ENCODE results near the gene PDXP.
A peak's percentile ranks its signal among the peaks of the same experiment; 100 is the strongest.

PDXP gene

DNA sequence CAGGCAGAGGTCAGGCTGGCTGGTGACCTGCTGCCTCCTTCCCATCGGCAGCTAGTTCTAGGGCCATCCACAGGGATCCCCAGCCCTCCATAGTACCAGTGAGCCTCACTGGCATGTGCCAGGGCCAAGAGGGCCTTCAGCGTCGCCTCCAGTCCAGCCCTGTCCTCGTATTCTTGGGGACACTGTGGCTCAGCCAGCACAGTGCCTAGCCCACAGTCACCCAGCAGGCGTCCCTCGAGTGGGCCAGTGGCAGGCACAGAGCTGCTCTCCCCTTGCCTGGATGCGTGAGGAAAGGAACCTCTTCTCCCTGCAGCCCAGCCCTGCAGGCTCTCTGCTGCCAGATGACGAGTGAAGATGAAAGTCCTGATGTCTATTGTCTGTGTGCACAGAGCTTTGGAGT lies 29.7 kb upstream of the PDXP start:
- no peak for DNase-seq (ENCODE audit: low read depth in 2 of 2)

DNA sequence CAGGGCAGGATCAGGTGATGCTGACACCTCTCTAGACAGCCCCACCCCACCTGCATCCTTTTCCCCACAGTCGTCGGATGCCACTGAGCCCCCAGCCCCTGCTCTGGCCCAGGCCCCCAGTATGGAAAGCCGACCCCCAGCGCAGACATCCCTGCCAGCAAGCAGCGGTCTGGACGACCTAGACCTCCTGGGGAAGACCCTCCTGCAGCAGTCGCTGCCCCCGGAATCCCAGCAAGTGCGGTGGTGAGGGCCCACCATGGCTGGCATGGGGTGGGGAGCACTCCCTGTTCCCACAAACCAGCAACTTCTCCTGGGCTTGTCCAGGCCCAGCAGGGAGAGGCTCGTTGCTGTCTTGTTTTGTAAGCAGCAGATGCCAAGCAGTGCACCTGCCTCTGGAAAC lies 28.6 kb upstream of the PDXP start:
- DNase-seq (ENCODE audit: low read depth in 2 of 2), result no peak

DNA sequence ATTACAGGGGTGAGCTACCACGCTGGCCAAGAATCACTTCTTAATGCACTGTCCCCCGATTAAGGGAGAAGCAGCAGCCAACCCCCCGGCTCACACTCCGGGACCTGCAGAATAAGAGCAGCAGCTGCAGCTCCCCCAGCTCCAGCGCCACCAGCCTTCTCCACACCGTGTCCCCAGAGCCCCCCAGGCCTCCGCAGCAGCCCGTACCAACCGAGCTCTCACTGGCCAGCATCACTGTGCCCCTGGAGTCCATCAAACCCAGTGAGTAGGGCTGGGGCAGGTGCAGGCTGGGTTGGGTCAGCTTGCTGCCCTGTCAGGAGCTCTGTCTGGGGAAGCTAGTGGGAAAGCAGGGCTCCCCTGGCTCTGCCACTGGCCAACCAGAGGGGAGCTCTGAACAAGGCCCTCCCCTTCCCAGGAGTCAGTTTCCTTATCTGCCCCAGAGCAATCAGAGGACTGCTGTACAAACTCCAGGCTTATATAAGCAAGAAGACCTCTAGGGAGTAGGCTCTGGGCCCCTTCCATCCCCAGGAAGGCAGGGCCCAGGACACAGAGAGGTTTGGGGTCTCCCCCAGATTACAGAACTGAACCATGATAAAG lies 27.6 kb upstream of the PDXP start:
- no peak for DNase-seq (ENCODE audit: low read depth in 2 of 2)

DNA sequence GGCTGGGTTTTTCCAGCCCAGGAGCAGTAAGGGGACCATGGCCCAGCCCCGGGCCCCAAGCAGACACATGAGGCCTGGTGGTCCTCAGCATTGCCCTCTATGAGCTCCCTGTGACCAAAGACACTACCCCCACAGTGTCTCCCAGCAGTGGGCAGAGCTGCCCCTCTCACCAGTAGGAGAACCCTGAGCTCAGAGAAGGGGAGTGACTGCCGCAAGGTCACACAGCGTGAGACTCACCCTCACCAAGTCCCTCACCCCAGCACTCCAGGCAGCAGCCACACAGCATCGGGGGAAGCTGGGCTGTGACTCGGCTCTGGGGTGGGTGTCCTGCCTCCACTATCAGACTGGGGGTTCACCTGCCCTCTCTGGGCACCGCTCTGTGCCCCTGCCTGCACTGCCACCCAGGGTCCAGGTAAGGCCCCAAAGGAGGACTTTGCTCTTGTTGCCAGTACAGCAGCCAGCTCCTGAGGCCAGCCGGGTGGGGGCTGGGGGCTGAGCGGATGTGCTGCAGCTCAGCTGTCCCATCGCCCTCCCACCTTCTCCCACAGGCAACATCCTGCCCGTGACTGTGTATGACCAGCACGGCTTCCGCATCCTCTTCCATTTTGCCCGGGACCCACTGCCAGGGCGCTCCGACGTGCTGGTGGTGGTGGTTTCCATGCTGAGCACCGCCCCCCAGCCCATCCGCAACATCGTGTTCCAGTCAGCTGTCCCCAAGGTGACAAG lies 26.9 kb upstream of the PDXP start:
- DNase-seq (ENCODE audit: low read depth in 2 of 2), result no peak

- DNase-seq (ENCODE audit: low read depth in 2 of 2), result no peak
Measured at GRCh38 chr22:37632174-37633088, 26.1 kb upstream of the PDXP start.

DNA sequence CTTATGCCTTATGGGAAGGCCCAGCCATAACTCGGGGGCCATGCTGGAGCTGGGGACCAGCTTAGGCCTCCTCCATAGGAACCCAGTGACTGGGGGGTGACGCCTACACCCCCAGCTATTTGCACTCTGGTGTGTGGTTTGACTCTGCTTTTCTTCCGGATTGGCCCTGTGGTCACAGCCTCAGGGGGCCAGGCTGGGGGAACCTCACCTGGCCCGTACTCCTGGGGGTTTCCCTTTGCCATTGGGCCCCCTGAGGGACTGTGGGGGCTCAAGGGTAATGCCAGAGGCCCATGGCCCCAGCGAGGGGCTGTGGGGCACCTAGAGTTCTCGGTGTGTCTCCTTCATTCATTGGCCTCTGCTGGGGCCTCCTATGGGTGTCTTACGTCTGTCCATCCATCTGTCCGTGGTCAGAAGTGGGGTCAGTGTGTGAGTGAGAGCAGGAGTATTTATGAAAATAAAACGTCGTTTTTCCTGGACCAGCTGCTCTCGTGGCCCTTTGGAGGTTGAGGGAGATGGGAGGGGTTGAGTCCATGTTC lies 25.4 kb upstream of the PDXP start:
- no peak for DNase-seq (ENCODE audit: low read depth in 2 of 2)

GRCh38 chr22:37633625-37634416 lies 24.7 kb upstream of the PDXP start:
- DNase-seq (ENCODE audit: low read depth in 2 of 2), result no peak

GRCh38 chr22:37634417-37634924 lies 24.1 kb upstream of the PDXP start:
- DNase-seq (ENCODE audit: low read depth in 2 of 2), result no peak

GRCh38 chr22:37635157-37635556 lies 23.4 kb upstream of the PDXP start:
- DNase-seq (ENCODE audit: low read depth in 2 of 2), result no peak

DNA sequence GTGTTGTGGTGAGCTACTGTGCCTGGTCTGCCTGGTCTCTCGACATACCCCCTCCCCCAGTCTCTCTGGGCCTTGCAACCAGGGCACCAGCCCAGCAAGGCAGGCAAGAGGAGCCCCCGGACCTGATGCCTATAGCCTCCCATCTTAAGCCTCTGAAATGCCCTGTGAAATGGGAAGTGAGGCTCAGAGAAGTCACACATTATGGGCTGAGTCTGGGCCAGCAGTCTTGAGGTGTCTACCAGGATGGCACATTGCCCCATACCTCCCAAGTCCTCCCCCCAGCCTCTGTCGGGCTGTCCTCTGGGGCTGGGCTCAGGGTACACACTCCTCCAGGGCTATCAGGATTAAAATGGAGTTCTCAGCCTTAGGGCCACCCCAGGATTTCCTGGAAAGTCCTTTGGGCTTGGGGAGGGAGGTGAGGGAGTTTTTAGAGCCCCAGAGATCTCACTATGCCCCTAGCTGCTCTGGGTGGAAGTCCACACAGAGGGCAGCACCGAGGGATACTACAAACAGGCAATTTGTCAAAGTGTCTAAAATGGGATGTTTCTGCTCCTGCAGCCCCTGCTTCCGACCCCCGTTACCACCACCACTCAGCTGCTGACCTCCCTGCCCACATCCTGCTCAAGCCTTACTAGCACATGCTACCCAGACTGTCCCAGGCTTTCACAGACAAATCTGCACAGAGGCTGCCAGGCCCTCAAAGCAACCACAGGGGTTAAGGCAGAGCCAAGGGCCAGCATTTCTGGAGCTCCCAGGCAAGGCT lies 22.2 kb upstream of the PDXP start:
- no peak for DNase-seq (ENCODE audit: low read depth in 2 of 2)

DNA sequence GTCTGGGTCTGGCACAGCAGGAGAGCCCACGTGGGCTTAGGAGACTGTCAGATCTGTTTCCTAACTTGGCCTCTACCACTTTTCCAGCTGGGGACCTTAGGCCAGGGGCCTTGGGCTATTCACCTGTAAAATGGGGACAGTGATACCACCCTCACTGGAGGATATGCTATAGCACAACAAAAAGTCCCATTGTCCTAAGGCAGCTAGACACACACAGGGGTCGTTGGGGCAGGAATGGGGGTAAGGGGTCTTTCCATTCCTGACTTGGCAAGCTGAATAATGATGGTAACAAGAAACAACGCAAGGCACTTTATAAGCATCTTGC lies 21.6 kb upstream of the PDXP start:
- no peak for DNase-seq (ENCODE audit: low read depth in 2 of 2)

GRCh38 chr22:37638391-37639069 lies 20.0 kb upstream of the PDXP start:
- no peak for DNase-seq (ENCODE audit: low read depth in 2 of 2)

GRCh38 chr22:37639070-37639760 lies 19.3 kb upstream of the PDXP start, which contains the start of gene SH3BP1:
Gene SH3BP1 (plus strand): TSS chr22:37639669. CDS start chr22:37639788, 119 bp downstream.
- DNase-seq (ENCODE audit: low read depth in 2 of 2), result peak in 1 of 2 donors; percentile 54

DNA sequence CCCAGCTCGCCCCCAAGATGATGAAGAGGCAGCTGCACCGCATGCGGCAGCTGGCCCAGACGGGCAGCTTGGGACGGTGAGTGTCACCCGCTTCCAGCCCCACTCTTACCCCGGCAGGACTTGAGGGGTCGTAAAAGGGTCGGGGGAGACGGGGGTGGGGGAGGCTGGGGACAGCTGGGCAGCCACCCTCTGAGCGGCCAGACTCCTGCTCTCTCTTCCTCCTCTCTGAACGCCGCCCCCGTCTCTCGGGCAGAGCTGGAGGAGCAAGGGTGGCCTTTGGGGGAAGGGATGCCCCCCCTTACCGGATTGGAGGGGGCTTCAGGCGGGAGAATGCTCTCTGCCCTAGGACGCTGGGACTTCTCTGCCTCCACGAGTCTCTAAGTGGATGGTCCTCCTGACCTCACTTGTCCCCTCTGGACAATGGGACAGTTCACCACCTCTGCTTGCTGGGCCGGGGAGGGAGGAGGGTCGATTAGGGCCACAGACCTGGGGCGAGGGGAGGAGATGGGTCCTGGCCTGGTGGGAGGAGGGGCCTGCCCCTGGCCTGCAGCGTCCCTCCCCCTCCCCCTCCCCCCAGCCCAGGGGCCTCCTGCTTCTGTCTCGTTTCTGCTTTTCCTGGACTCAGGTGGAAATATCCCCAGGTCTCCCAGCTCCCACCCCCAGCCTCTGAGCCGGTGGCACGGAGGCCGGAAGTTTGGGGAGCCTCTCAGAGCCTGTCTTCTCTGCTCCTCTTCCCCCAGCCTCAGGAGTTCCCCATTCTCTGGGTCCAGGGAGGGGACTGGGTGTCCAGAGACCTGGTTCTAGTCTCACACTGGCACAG lies 18.5 kb upstream of the PDXP start:
- DNase-seq (ENCODE audit: low read depth in 2 of 2), result no peak

GRCh38 chr22:37640591-37641560 lies 17.6 kb upstream of the PDXP start:
- no peak for DNase-seq (ENCODE audit: low read depth in 2 of 2)

DNA sequence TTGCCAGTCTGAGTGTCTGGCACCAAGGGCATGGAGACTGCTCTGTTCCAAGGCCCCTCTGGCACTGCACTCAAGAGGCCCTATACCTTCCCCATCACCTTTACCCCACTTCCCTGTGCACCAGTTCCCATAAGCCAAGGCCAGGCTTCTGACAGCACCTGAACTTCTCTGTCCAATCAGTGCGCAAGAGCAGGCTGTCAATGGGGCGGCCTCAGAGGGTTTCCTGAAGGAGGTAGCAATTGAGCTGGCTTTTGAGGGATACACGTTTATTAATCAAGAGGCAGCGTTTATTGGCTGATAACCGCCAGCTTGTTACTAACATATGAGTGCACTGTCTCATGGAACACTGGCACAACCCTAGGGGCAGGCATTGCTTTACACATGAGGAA lies 17.0 kb upstream of the PDXP start:
- no peak for DNase-seq (ENCODE audit: low read depth in 2 of 2)

GRCh38 chr22:37643225-37643847 lies 15.2 kb upstream of the PDXP start:
- DNase-seq (ENCODE audit: low read depth in 2 of 2), result peak; percentile 90 to 91

Measured in stimulated activated CD4-positive, alpha-beta T cell treated with anti-CD3 and anti-CD28 coated beads, Interleukin-1b, Interleukin-23, amount 100 ng/mL, for 4 hours (primary cell).